ENCODE results near the gene C1orf105.

C1orf105 gene

GRCh38 chr1:172397221-172397620 lies 23.3 kb upstream of the C1orf105 start:
- no peak for DNase-seq (ENCODE audit: low read depth in 2 of 2)

DNA sequence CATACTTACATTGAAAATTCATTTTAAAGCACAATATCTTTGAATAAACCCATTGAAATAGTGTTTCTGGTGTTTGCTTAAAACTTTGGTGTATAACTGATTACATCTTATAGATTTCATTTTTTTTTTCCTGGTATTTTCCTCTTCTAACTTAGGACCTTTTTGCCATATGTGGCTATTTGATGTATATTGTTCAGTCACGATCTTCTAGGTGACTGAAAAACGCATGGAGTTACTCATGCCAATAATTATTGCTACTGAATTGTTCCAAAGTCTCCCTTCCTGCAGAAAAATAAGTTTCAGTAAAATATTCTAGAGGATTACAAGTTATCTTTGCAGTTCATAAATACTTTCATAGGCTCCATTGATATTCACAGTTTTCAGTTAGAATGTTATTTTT lies 22.9 kb upstream of the C1orf105 start:
- no peak for DNase-seq (ENCODE audit: low read depth in 2 of 2)

- no peak for DNase-seq (ENCODE audit: low read depth in 2 of 2)
These were observed 22.3 kb upstream of the C1orf105 start for GRCh38 chr1:172398193-172398592.

- DNase-seq (ENCODE audit: low read depth in 2 of 2): no peak
These were observed 21.3 kb upstream of the C1orf105 start for GRCh38 chr1:172398970-172399755.

DNA sequence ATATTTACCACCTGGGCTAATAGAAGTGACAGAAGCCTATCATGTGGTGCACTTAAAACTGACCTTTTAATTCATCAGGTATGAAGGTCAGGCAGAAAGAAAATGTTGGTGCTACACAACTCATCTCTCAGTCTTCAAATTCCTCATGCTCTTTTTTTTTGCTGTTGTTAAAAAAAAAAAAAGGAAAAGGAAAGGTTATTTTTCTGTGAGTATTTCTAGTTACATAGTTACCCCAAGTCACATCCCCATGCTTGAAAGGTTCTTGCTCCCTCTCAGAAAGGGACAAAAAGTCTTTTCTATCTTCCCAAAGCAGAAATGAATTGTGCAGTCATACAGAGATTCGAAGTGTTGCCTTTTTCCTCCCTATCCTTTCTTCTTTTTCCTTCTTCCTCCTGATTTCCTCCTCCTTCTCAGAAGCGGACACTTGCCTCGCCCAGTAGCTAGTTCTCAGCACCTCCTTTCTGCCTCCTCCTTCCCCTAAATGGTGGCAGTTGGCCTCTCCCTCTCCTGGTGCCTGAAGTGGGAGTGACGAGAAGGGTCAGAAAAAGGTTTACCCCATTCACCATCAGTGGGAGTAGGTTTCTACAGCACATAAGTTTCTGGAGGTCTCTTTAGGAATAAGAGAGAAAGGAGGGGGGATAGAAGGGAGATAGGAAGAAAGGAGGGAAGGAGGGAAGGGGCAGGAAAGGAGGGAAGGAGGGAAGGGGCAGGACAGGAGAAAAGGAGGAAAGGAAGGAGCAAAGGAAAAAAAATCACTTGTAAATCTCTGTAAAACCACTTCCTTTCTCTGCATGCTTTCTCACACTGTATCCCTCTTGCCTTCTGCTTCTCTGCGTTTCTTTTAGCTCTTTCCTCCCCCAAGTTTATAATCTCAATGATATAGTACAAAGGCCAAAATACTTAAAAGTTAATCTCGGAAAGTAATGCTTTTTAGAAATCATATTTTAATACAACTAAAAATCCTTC lies 20.4 kb upstream of the C1orf105 start:
- no peak for DNase-seq (ENCODE audit: low read depth in 2 of 2)

GRCh38 chr1:172400722-172401105 lies 19.8 kb upstream of the C1orf105 start:
- no peak for DNase-seq (ENCODE audit: low read depth in 2 of 2)

- DNase-seq (ENCODE audit: low read depth in 2 of 2): no peak
These were observed 19.0 kb upstream of the C1orf105 start for GRCh38 chr1:172401477-172401876.

- no peak for DNase-seq (ENCODE audit: low read depth in 2 of 2)
These were observed 18.6 kb upstream of the C1orf105 start for GRCh38 chr1:172401892-172402291.

GRCh38 chr1:172402878-172403569 lies 17.5 kb upstream of the C1orf105 start:
- no peak for DNase-seq (ENCODE audit: low read depth in 2 of 2)

GRCh38 chr1:172404121-172404520 lies 16.4 kb upstream of the C1orf105 start:
- DNase-seq (ENCODE audit: low read depth in 2 of 2): no peak

- no peak for DNase-seq (ENCODE audit: low read depth in 2 of 2)
These were observed 14.6 kb upstream of the C1orf105 start for GRCh38 chr1:172405912-172406311.

GRCh38 chr1:172406968-172407367 lies 13.5 kb upstream of the C1orf105 start:
- no peak for DNase-seq (ENCODE audit: low read depth in 2 of 2)

- no peak for DNase-seq (ENCODE audit: low read depth in 2 of 2)
These were observed 11.5 kb upstream of the C1orf105 start for GRCh38 chr1:172408958-172409357.

GRCh38 chr1:172410027-172410426 lies 10.5 kb upstream of the C1orf105 start:
- DNase-seq (ENCODE audit: low read depth in 2 of 2): no peak

- DNase-seq (ENCODE audit: low read depth in 2 of 2): no peak
These were observed 8.6 kb upstream of the C1orf105 start for GRCh38 chr1:172411791-172412338.

- DNase-seq (ENCODE audit: low read depth in 2 of 2): no peak
These were observed 6.2 kb upstream of the C1orf105 start for GRCh38 chr1:172414331-172414730.

DNA sequence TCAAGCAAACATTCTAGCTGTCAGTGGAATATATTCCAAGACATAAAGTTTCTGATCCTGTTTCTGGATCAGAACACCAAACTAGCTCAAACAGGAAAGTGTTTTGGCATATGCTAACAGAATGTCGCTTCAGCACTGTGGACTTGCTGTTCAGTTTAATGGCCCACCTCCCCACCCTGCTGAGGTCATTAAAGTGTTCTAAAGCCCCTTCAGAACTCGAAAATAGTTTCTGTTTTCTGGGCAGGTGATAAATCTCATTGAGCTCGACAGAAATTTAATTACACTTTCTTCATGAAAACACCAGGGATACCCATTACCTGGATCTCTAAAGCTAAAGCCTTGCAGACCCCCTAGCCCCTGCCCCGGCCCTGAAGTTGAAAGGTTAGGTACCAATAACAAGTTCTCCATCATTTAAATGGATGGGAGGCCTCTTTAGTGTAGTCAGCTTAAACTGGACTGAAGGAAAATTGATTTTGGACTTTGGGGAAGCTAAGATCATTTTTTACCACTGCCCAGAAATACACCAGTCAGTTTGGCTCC lies 3.9 kb upstream of the C1orf105 start:
- no peak for DNase-seq (ENCODE audit: low read depth in 2 of 2)

- DNase-seq (ENCODE audit: low read depth in 2 of 2): no peak
These were observed 2.9 kb upstream of the C1orf105 start for GRCh38 chr1:172417557-172417956.

DNA sequence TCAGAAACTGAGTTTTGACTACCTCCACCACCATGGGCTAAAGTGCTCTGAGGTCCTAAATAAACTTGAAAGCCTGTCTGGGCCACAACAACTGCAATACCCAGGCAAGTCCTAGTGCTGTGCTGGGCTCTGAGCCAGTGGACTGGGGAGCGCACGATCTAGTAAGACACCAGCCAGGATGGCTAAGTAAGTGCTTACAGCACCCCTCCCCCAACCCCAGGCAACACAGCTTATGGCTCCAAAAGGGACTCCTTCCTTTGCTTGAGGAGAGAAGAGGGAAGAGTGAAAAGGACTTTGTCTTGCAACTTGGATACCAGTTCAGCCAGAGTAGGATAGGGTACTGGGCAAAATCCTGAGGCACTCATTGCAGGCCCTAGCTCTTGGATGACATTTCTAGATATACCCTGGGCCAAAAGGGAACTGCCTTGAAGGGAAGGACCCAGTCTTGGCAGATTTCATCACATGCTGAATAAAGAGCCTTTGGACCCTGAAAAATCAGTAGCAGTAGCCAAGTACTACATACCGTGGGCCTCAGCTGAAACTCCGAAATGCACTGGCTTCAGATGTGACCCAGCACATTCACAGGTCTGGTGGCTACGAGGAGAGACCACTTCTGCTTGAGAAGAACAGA lies 1.6 kb downstream of the C1orf105 start:
- DNase-seq (ENCODE audit: low read depth in 2 of 2): no peak

DNA sequence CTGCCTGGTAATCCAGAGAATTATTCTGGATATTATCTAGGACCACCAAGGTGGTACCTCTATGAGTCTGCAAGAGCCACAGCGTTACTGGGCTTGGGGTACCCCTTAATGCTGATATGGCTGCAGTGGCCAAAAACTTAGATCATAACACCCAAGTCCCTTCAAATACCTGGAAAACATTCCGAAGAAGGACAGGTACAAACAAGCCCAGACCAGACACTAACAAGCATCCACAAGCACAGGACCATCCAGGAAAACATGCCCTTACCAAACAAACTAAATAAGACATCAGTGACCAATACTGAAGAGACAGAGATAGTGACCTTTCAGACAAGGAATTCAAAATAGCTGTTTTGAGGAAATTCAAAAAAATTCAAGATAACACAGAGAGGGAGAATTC lies 2.9 kb downstream of the C1orf105 start:
- DNase-seq (ENCODE audit: low read depth in 2 of 2): no peak

- no peak for DNase-seq (ENCODE audit: low read depth in 2 of 2)
These were observed 4.9 kb downstream of the C1orf105 start for GRCh38 chr1:172425339-172425738.
